ENCODE measurements around the gene STX8. TPM values are rescaled to one million over a fixed set of nuclear protein-coding genes. Genes with fewer than 3 reads are reported as not detected.
A peak's percentile ranks its signal among the peaks of the same experiment; 100 is the strongest.
"Not testable (repeated sequence)": the region's sequence is repeated elsewhere in the genome, so short reads cannot be mapped to it uniquely, and the experiment has no call there.

The STX8 gene
- polyA plus RNA-seq, 3 donors from 2014 or later: 249 to 381 (median 263) TPM

DNA sequence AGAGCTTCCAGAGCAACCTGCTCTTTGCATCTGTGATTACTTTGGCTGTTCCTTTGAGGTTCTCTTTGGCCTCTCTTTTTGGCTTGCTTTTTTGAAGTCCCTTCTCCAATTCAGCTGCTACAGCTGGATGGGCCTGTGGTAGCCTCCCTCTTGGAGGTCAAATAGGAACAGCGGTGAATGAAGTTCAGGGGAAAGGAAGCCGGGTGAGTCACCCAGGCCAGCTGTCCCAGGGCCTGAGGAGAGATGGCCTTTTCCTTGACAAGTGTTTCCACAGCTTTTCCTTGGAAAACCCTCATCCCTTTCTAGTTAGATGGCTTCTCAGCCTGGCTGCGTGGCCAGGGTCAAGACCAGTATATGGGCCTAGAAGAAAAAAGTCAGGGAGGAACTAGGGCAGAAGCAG, 103.1 kb downstream of the STX8 start:
- peak overlapping the region; percentile 84 to 96 (median 88) for H3K27ac Mint-ChIP-seq
- peaks cover 0 to 12% (median 6%) of the 10 kb centered on the region in 3 donors for H3K36me3 Mint-ChIP-seq
- DNase-seq: no peak
- no peak overlapping the region for H3K4me3 Mint-ChIP-seq
- H3K9me3 Mint-ChIP-seq: no peaks in the 10 kb centered on the region
- peaks cover 45 to 46% of the 10 kb centered on the region in 2 donors for H3K4me1 Mint-ChIP-seq
- H3K27me3 Mint-ChIP-seq (ENCODE audit: low read depth in 3 of 3): peaks cover 0 to 1% (median 0%) of the 10 kb centered on the region in 3 donors

DNA sequence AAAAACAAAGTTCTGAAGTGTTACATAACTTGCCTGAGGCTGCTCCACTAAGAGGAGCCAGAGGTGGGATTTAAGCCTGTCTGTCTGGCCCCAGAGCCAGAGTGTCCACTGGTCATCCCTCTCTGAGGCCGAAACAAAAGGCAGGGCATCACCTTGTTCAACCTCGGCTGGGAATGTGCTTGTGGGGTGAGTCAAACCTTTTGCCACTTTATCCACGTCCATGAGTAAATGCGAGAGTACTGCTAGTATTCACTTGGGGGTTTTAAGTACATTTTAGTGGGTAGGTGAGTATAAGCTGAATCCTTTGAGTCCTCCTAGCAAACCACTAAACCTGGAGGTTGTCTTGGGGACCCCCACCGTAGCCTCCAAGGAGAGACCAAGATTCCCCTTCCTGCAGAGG, 103.5 kb downstream of the STX8 start:
- Mint-ChIP-seq H3K4me1 (peaks cover 41 to 48% of the 10 kb centered on the region in 2 donors), H3K4me3 (peak overlapping the region in 3 of 5 donors; percentile 38 to 70 (median 58)), H3K9me3 (no peaks in the 10 kb centered on the region), H3K27ac (peak overlapping the region; percentile 84 to 96 (median 88)), H3K27me3 (ENCODE audit: low read depth in 3 of 3) (peaks cover 0 to 1% (median 0%) of the 10 kb centered on the region in 3 donors), H3K36me3 (peaks cover 0 to 8% (median 6%) of the 10 kb centered on the region in 3 donors)
- DNase-seq: no peak

DNA sequence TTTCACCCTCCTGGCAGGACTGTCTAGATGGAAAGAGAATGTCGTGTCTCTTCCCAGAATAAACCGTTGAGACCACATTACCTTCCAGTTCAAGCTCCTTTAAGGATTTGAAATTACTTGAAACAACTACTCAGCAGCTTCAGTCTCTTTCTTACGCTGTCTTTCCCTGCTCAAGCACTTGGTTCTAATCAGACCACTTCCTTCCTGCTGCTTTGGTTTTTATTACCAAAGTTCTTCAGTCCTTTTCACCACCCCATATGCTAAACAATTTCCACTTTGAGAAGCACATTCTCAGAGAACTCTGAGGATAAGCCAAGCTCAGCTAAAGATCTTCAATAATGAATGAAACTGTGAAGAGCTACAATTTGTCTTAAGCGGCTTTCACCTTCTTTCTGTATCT, 105.4 kb downstream of the STX8 start:
- peak overlapping the region; percentile 74 to 83 (median 77) for H3K4me3 Mint-ChIP-seq
- peak; percentile 32 to 45 (median 40) for DNase-seq
- H3K27me3 Mint-ChIP-seq (ENCODE audit: low read depth in 3 of 3): peaks cover 0 to 1% (median 0%) of the 10 kb centered on the region in 3 donors
- H3K4me1 Mint-ChIP-seq: peaks cover 45 to 50% of the 10 kb centered on the region in 2 donors
- peaks cover 0 to 7% (median 6%) of the 10 kb centered on the region in 3 donors for H3K36me3 Mint-ChIP-seq
- peak overlapping the region; percentile 80 to 96 (median 88) for H3K27ac Mint-ChIP-seq
- no peaks in the 10 kb centered on the region for H3K9me3 Mint-ChIP-seq

DNA sequence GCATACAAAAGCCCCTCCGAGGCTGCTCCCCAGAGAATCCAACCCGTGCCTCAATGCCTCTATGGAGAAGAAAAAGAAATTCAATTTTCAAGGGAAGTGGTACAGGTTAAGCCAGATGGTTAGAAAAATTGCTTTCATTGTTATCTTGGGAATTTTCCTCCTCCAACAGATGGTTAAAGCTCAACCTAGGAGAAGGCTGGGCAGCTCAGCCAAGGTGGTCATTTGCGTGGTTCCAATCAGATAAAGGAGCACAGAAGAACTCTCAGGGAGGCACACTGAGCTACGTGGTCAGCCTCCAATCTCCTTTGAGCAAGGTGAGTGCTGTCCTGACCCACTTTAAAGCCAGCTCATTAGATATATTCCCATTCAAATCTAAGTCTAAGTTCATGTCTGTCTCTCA, 106.7 kb downstream of the STX8 start:
- Mint-ChIP-seq H3K4me3 (peak overlapping the region in 4 of 5 donors; percentile 74 to 83 (median 76)), H3K4me1 (peaks cover 55 to 57% of the 10 kb centered on the region in 2 donors), H3K36me3 (peaks cover 0 to 6% (median 2%) of the 10 kb centered on the region in 3 donors), H3K27me3 (ENCODE audit: low read depth in 3 of 3) (peaks cover 0 to 3% (median 0%) of the 10 kb centered on the region in 3 donors), H3K27ac (peak overlapping the region; percentile 80 to 96 (median 88)), H3K9me3 (no peaks in the 10 kb centered on the region)
- DNase-seq: no peak

DNA sequence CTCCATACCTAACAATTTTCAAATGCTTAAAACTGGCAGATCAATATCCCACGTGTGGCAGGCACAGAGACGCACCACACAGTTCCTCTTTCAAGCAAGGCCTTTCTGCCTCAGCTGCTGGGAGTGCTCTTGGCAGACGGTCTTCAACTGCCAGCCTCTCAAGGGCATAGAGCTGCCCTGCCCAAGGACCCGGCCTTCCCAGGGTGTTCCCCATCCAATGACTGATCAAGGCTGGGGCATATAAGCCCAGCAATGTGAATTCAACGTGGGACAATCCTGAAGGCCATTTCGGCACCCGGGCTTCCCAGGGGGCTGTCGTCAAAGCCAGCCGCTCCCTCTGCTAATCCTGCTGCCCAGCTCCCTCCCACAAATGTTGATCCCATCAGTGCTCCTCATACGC, 107.1 kb downstream of the STX8 start:
- H3K36me3 Mint-ChIP-seq: peaks cover 0 to 2% (median 0%) of the 10 kb centered on the region in 3 donors
- H3K27ac Mint-ChIP-seq: peak overlapping the region; percentile 34 to 96 (median 88)
- peaks cover 0 to 3% (median 0%) of the 10 kb centered on the region in 3 donors for H3K27me3 Mint-ChIP-seq (ENCODE audit: low read depth in 3 of 3)
- no peak overlapping the region for H3K4me3 Mint-ChIP-seq
- H3K9me3 Mint-ChIP-seq: no peaks in the 10 kb centered on the region
- H3K4me1 Mint-ChIP-seq: peaks cover 54 to 57% of the 10 kb centered on the region in 2 donors
- no peak for DNase-seq

DNA sequence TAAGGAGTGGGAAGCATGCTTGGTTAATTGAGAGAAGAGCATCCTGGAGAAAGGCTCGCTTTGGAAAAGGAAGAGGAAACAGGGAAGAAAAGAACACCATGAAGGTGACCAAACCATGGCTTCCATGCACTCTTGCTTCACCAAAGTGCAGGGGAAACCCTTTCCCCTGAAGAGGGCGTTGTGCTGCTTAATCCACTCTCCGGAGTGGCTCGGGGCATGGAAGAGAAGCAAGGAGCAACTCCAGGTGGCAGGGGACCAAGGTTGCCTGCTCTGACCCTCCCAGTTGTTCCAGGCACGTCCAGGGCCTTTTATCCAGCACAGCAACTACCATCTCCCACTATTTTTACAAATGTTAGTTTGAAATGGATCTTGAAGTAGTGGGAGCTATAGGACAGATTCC, 108.1 kb downstream of the STX8 start:
- no peaks in the 10 kb centered on the region for H3K9me3 Mint-ChIP-seq
- no peaks in the 10 kb centered on the region for H3K36me3 Mint-ChIP-seq
- DNase-seq: no peak
- H3K4me3 Mint-ChIP-seq: no peak overlapping the region
- H3K27ac Mint-ChIP-seq: no peak overlapping the region
- peaks cover 51 to 55% of the 10 kb centered on the region in 2 donors for H3K4me1 Mint-ChIP-seq
- H3K27me3 Mint-ChIP-seq (ENCODE audit: low read depth in 3 of 3): peaks cover 0 to 3% (median 0%) of the 10 kb centered on the region in 3 donors

DNA sequence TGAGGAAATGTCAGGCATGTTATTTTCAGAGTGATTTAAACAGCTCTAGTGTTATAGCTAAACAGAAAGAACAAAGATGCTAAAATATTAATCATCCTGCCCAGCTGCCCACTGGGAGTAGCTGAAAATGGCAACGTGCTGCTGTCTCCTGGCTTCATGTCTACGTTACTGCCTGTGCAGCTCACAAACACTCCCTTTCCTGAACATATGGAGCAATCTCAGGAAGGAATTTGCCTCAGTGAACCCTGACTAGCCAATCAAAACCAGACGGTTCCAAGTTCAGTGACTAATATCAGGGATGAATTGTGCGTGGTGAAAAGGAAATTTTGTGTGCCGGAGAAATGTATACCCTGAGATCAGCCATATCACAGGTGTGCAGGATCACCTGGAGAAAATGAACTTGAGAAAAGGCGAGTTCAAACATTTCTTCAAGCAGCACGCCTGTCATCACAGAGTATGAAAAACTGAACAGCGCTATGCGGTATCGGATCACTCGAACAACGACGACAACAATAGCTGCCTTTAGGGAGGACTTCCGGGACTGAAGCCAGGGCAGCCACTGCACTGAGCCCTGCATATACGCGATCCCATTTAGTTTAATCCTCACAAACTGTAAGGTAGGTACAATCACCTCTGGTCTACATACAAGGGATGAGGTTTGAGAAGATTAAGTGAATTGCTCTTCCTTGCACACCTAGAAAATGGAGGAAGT, 110.3 kb downstream of the STX8 start:
- peak overlapping the region in 4 of 6 donors; percentile 1 to 49 (median 35) for H3K27ac Mint-ChIP-seq
- DNase-seq: no peak
- H3K36me3 Mint-ChIP-seq: no peaks in the 10 kb centered on the region
- peaks cover 0 to 3% (median 0%) of the 10 kb centered on the region in 3 donors for H3K27me3 Mint-ChIP-seq (ENCODE audit: low read depth in 3 of 3)
- no peak overlapping the region for H3K4me3 Mint-ChIP-seq
- no peaks in the 10 kb centered on the region for H3K9me3 Mint-ChIP-seq
- H3K4me1 Mint-ChIP-seq: peaks cover 39 to 40% of the 10 kb centered on the region in 2 donors

DNA sequence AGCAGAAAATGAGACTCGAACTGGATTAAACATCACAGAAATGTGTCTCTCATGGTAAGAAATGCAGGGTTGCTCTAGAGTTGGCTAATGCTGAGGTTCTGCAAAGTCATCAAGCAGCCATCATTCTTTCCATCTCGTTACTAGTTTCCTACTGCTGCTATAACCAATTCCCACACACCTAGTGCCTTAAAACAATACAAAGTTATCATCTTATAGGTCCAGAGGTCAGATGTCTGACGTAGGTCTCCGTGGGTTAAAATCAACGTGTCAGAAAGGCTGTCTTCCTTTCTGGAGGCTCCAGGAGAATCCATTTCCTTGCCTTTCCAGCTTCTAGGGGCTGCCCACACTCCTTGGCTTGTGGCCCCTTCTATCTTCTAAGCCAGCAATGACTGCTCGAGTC, 118.6 kb downstream of the STX8 start:
- peaks cover 0 to 2% (median 0%) of the 10 kb centered on the region in 3 donors for H3K27me3 Mint-ChIP-seq (ENCODE audit: low read depth in 3 of 3)
- H3K4me3 Mint-ChIP-seq: no peak overlapping the region

DNA sequence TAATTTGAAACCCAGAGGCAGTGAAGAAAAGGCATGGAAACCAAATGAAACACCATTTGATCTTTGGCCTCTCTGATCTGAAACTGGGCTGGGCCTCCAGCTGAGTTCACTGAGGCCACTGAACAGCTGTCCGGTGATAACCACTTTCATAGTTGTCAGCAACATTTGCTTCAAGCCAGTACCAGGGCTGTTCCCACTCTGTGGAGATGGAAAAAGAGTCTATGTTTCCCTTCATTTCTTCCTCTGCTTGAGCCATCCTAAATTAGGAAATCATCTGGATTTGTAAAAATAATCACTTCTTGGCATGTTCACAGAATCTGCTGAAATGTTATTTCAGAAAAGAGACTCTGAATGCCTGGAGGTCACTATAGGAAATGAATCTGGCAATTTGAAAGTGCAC, 119.3 kb downstream of the STX8 start:
- Mint-ChIP-seq H3K4me3 (no peak overlapping the region), H3K27me3 (ENCODE audit: low read depth in 3 of 3) (peaks cover 0 to 2% (median 0%) of the 10 kb centered on the region in 3 donors), H3K9me3 (peaks cover 0 to 5% (median 0%) of the 10 kb centered on the region in 6 donors), H3K36me3 (peaks cover 4 to 7% (median 6%) of the 10 kb centered on the region in 3 donors), H3K4me1 (peaks cover 0 to 5% of the 10 kb centered on the region in 2 donors), H3K27ac (peak overlapping the region in 1 of 6 donors; percentile 14)
- no peak for DNase-seq

More for the DNA sequence above, 118.6 kb downstream of the STX8 start:
- no peak for DNase-seq
- Mint-ChIP-seq H3K4me1 (peaks cover 0 to 6% of the 10 kb centered on the region in 2 donors), H3K9me3 (peaks cover 0 to 5% (median 0%) of the 10 kb centered on the region in 6 donors), H3K36me3 (peaks cover 4 to 7% (median 6%) of the 10 kb centered on the region in 3 donors), H3K27ac (no peak overlapping the region)

DNA sequence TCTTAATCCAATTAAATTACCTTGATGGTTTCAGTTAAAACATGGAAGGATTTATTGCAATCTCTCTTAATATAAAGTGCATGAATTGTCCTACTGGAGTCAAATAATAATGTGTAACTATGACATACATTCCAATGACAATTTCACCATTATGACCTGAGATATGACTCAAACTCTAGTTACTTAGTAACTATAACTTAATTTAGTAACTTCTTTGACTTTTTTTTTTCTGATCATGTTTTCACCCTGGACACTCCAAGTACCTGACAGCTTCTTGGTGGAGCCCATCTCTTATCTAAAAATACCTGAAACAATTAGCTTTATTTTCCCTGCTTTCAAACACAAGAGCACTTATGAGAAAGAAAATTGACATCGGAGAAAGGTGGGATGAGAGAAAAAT, 123.7 kb downstream of the STX8 start:
- Mint-ChIP-seq H3K4me3 (no peak overlapping the region), H3K27me3 (ENCODE audit: low read depth in 3 of 3) (peaks cover 0 to 3% (median 2%) of the 10 kb centered on the region in 3 donors), H3K36me3 (peaks cover 0 to 4% (median 0%) of the 10 kb centered on the region in 3 donors), H3K9me3 (no peaks in the 10 kb centered on the region), H3K4me1 (peaks cover 0 to 4% of the 10 kb centered on the region in 2 donors), H3K27ac (no peak overlapping the region)
- no peak for DNase-seq

DNA sequence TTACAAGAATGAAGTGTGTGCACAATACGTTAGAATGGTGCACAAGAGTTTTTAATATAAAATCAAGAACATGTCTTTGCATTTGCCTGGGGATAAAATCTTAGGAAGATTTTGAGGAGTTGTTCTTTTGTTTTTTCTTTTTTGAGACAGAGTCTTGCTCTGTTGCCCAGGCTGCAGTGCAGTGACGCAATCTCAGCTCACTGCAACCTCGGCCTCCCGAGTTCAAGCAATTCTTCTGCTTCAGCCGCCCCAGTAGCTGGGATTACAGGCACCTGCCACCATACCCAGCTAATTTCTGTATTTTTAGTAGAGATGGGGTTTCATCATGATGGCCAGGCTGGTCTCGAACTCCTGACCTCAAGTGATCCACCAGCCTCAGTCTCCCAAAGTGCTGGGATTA, 128.3 kb downstream of the STX8 start:
- H3K4me3 Mint-ChIP-seq; H3K27me3 Mint-ChIP-seq (ENCODE audit: low read depth in 3 of 3); H3K36me3 Mint-ChIP-seq; H3K27ac Mint-ChIP-seq; H3K9me3 Mint-ChIP-seq; DNase-seq: not testable (repeated sequence)
- H3K4me1 Mint-ChIP-seq: peaks cover 8 to 14% of the 10 kb centered on the region in 2 donors

DNA sequence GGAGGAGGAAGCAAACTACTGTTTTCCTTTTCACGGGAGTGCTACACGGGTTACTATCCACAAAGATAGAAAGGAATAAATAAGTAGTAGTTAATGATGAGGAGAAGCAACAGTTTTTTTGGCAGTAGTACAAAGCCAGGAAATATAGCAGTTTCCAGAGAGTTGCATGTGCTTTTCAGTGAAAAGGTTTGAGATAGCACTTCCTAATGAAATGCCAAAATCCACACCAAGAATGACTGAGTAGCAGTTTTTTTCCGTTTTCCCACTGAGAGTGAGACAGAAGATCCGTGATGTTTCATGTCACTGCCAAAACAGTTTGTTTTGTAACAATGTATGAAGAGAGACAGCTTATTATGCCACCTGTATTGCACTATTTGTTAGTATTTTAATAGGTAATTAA, 129.1 kb downstream of the STX8 start:
- Mint-ChIP-seq H3K4me1 (peaks cover 8 to 14% of the 10 kb centered on the region in 2 donors), H3K4me3 (no peak overlapping the region), H3K27me3 (ENCODE audit: low read depth in 3 of 3) (peaks cover 0 to 4% (median 3%) of the 10 kb centered on the region in 3 donors), H3K9me3 (no peaks in the 10 kb centered on the region), H3K36me3 (peaks cover 4 to 5% (median 5%) of the 10 kb centered on the region in 3 donors), H3K27ac (peak overlapping the region in 1 of 6 donors; percentile 40)
- no peak for DNase-seq

DNA sequence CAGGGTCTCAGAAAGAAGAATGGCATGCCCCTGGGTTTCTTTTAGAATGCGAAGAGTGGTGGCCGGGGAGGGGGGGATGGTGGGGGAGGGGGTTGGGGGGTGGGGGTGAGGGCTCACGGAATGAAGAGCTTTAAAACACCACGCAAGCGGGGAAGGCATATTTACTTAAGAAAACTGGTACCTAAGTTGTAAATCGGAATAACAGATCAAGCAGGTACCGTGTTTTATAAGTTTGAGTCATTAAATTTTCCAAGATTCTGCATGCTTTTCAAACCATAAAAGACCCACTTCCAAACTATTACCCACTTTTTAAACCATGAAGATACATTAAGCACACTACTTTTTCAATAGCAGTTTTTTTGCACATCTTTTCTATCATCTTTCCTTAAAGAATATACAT, 130.2 kb downstream of the STX8 start:
- H3K36me3 Mint-ChIP-seq: peaks cover 5 to 9% (median 9%) of the 10 kb centered on the region in 3 donors
- H3K27me3 Mint-ChIP-seq (ENCODE audit: low read depth in 3 of 3): peaks cover 0 to 4% (median 3%) of the 10 kb centered on the region in 3 donors
- no peak overlapping the region for H3K4me3 Mint-ChIP-seq
- no peak for DNase-seq
- H3K9me3 Mint-ChIP-seq: no peaks in the 10 kb centered on the region
- H3K27ac Mint-ChIP-seq: no peak overlapping the region
- peaks cover 8 to 14% of the 10 kb centered on the region in 2 donors for H3K4me1 Mint-ChIP-seq

DNA sequence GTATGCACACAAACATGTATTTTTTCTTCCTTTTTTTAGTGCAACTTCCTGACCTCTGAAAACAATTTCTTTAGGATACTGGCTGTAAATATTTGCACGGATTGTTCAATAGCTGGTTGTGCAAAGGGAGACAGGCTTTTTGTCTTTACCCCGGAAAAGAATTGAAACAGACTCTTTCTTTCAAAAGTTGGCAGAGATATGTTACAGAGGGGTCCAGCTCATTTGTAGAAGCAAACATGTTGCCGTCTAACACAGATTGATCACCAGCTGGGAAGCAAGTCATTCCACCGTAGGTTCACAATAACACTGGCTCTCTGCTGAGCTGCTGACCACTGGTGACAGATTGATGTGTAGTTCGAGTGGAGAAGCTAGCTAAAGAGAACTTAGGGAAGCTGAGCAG, 130.9 kb downstream of the STX8 start:
- Mint-ChIP-seq H3K27me3 (ENCODE audit: low read depth in 3 of 3) (peaks cover 0 to 4% (median 3%) of the 10 kb centered on the region in 3 donors), H3K36me3 (peaks cover 5 to 9% (median 9%) of the 10 kb centered on the region in 3 donors)

More for the DNA sequence above, 130.9 kb downstream of the STX8 start:
- peaks cover 8 to 14% of the 10 kb centered on the region in 2 donors for H3K4me1 Mint-ChIP-seq
- DNase-seq: no peak
- no peaks in the 10 kb centered on the region for H3K9me3 Mint-ChIP-seq
- no peak overlapping the region for H3K27ac Mint-ChIP-seq
- H3K4me3 Mint-ChIP-seq: no peak overlapping the region

All from immature natural killer cell (primary cell).